NCI-H146 (cell line): ENCODE data around the gene CCHCR1.
"Not testable (repeated sequence)": the region's sequence is repeated elsewhere in the genome, so short reads cannot be mapped to it uniquely, and the experiment has no call there.

ENCODE experiments used
- DNase-seq: peaks from one replicate; lab custom pipeline; 2025; lab: John Stamatoyannopoulos, UW

The CCHCR1 gene

GRCh38 chr6:31157513-31158139 is at the start of gene CCHCR1:
TSS of gene CCHCR1 (minus strand) at chr6:31157802. CDS start at chr6:31157600, 202 bp downstream.
- DNase-seq: no peak

- no peak for DNase-seq
Observed at GRCh38 chr6:31205638-31206037, 48.0 kb upstream of the CCHCR1 start.

- peak; percentile 15 for DNase-seq
Observed at GRCh38 chr6:31204751-31205145, 47.1 kb upstream of the CCHCR1 start.

- DNase-seq: peak; percentile 96
Observed at GRCh38 chr6:31203345-31203979, 45.9 kb upstream of the CCHCR1 start.

- peak; percentile 51 for DNase-seq
Observed at GRCh38 chr6:31202259-31203166, 44.9 kb upstream of the CCHCR1 start.

- DNase-seq: not testable (repeated sequence)
Observed at GRCh38 chr6:31199105-31199452, 41.5 kb upstream of the CCHCR1 start.

GRCh38 chr6:31197559-31198305 is 40.1 kb upstream of the CCHCR1 start:
- peak; percentile 93 for DNase-seq

GRCh38 chr6:31196251-31197022 is 38.8 kb upstream of the CCHCR1 start:
- DNase-seq: not testable (repeated sequence)

- DNase-seq: not testable (repeated sequence)
Observed at GRCh38 chr6:31195308-31195979, 37.8 kb upstream of the CCHCR1 start.

GRCh38 chr6:31194061-31194834 is 36.6 kb upstream of the CCHCR1 start:
- DNase-seq: no peak

- DNase-seq: no peak
Observed at GRCh38 chr6:31193206-31193605, 35.6 kb upstream of the CCHCR1 start.

- DNase-seq: peak; percentile 74
Observed at GRCh38 chr6:31192431-31193105, 35.0 kb upstream of the CCHCR1 start.

- DNase-seq: no peak
Observed at GRCh38 chr6:31190488-31190887, 32.9 kb upstream of the CCHCR1 start.

GRCh38 chr6:31189223-31189622 is 31.6 kb upstream of the CCHCR1 start:
- DNase-seq: not testable (repeated sequence)

- DNase-seq: no peak
Observed at GRCh38 chr6:31187780-31188194, 30.2 kb upstream of the CCHCR1 start.

- no peak for DNase-seq
Observed at GRCh38 chr6:31186052-31186734, 28.6 kb upstream of the CCHCR1 start.

GRCh38 chr6:31185695-31186051 is 28.1 kb upstream of the CCHCR1 start:
- not testable (repeated sequence) for DNase-seq

- DNase-seq: not testable (repeated sequence)
Observed at GRCh38 chr6:31183859-31184258, 26.3 kb upstream of the CCHCR1 start.

- DNase-seq: not testable (repeated sequence)
Observed at GRCh38 chr6:31183287-31183686, 25.7 kb upstream of the CCHCR1 start.
